ENCODE data around the gene GALNT10. TPM values are rescaled to one million over a fixed set of nuclear protein-coding genes. Genes with fewer than 3 reads are reported as not detected.

GALNT10 gene
- total and polyA plus RNA-seq, 2 of the 8 experiments (the other 6 are each of a cell fraction or from before 2014, with no cell fraction given): 4.6 to 15.5 TPM

DNA sequence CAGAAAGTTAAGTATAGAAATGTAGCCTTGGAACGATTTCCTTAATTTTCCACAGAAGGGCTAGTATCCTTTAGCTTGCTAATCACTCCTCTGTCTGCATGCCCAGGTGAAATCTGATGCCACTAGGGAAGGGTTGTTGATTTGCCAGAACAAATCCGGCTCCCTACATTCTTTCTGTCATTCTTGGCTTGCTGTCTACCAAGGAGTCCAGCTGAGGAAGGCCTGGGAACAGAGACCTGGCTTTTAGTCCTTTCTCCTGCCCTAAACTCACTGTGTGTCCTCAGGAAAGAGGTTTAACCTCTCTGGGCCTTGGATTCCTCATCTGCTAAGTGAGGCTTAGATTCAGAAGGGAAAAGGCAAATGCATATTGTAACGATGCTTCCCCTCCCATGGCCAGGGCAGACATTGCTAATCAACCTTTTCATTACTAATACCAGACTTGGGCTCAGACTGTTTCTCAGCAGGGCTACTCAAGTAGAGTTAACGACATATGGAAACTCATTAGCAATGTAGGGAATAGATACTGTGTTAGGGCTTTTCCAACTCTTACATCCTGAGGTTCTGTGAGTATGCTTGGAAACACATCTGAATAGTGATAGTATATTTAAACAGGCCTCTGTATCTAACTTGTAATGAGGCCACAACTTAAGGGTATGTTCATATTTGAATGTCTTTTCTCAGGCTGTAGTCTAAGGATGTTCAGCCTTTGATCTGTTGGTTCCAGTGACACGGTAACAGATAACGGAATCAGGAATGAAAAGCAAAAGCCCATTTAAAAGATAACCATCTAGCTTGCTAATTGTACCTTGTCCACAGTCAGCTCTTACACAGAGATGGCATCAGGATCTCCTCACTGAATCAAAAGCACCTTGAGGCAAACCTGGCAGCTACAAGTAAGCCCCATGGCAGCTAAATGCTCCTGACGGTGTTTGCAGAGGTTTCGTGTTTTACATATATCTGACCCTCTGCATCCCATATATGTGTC is 4.1 kb downstream of the GALNT10 start (continued):
- no peak for TF ChIP-seq FOSL1 (IDR thresholded peaks at IDR 0.05; ENCODE audit: insufficient read depth, low read depth, low read length)
- TF ChIP-seq RFX5 (IDR thresholded peaks at IDR 0.05; ENCODE audit: borderline replicate concordance, low read depth, low read length): no peak
- 0 out of 2 replicates have a peak, but pooled peaks have one; percentile 17 for TF ChIP-seq SIX5 (IDR thresholded peaks at IDR 0.05; ENCODE audit: low read depth, low read length)
- TF ChIP-seq KDM1A (IDR thresholded peaks at IDR 0.05; ENCODE audit: borderline replicate concordance, low read length): peak; percentile 81; the same call in 1 of the 2 replicates
- no peak for TF ChIP-seq JUN (IDR thresholded peaks at IDR 0.05; ENCODE audit: low read depth, low read length)
- no peak for TF ChIP-seq YY1 (IDR thresholded peaks at IDR 0.05; ENCODE audit: low read depth, low read length)
- no peak for TF ChIP-seq EGR1 (IDR thresholded peaks at IDR 0.05; ENCODE audit: borderline replicate concordance, low read depth, low read length)
- no peak for TF ChIP-seq KDM5A (IDR thresholded peaks at IDR 0.05; ENCODE audit: low read length)
- no peak for TF ChIP-seq ZNF274 (IDR thresholded peaks at IDR 0.05; ENCODE audit: borderline replicate concordance, extremely low read depth, low read length)
- TF ChIP-seq TAF1 (IDR thresholded peaks at IDR 0.05; ENCODE audit: low read depth, low read length): no peak
- no peak for TF ChIP-seq CREB1 (IDR thresholded peaks at IDR 0.05)
- TF ChIP-seq GABPA (IDR thresholded peaks at IDR 0.05; ENCODE audit: borderline replicate concordance, insufficient read depth, low read length): no peak
- TF ChIP-seq HDAC2 (IDR thresholded peaks at IDR 0.05; ENCODE audit: borderline replicate concordance in 1 of 2, low read depth in 2 of 2, low read length in 2 of 2): peak in 1 of 2 experiments; percentile 65; a peak in 1 of 4 replicates
- TF ChIP-seq SIN3A (conservative IDR thresholded peaks at IDR 0.05 in 1 of 2, IDR thresholded peaks at IDR 0.05 in 1 of 2; ENCODE audit: low read depth in 1 of 2, low read length in 2 of 2): peak in 1 of 2 experiments; percentile 85; a peak in 2 of 4 replicates
